Activated CD4-positive, alpha-beta T cell treated with anti-CD3 and anti-CD28 coated beads for 36 hours (primary cell): ENCODE measurements around the gene SLTM. TPM values are rescaled to one million over a fixed set of nuclear protein-coding genes. Genes with fewer than 3 reads are reported as not detected.
"Not testable (repeated sequence)": the region's sequence is repeated elsewhere in the genome, so short reads cannot be mapped to it uniquely, and the experiment has no call there.

Experiments
- ATAC-seq: fragments of 200-7000 bp; cut with Tn5 transposase; one replicate; pipeline ENCODE4 v1.10.0; 2021; ENCODE audit warnings: mild to moderate bottlenecking, moderate library complexity
- CTCF ChIA-PET: fragments of 350-600 bp; sonication (Branson Sonifier 250); formaldehyde crosslinking; loops from one replicate; lab custom pipeline; 2021; ENCODE audit warnings: antibody characterized with exemption; lab: Charles Lee
- POLR2A ChIA-PET: fragments of 350-600 bp; sonication (Branson Sonifier 250); formaldehyde crosslinking; loops from one replicate; lab custom pipeline; 2021; ENCODE audit warnings: antibody characterized with exemption, inconsistent platforms; lab: Charles Lee
- DNase-seq: peaks from one replicate; pipeline ENCODE4 v3.0.0-alpha.2; 2020
- H3K27ac Mint-ChIP-seq: one replicate; pipeline ENCODE4 v1.8.0; 2021; ENCODE audit warnings: mixed read lengths
- H3K27me3 Mint-ChIP-seq: one replicate; pipeline ENCODE4 v1.8.0; 2021; ENCODE audit warnings: mixed read lengths
- H3K36me3 Mint-ChIP-seq: one replicate; pipeline ENCODE4 v1.8.0; 2021; ENCODE audit warnings: low read depth, mixed read lengths
- H3K4me1 Mint-ChIP-seq: one replicate; pipeline ENCODE4 v1.8.0; 2021; ENCODE audit warnings: mixed read lengths
- H3K4me3 Mint-ChIP-seq: one replicate; pipeline ENCODE4 v1.8.0; 2021; ENCODE audit warnings: mild to moderate bottlenecking, moderate library complexity, mixed read lengths
- H3K9me3 Mint-ChIP-seq: one replicate; pipeline ENCODE4 v1.8.0; 2021; ENCODE audit warnings: low read depth, mixed read lengths
- intact Hi-C, 2 experiments: fragments of 100-400 bp; cut with DNase I in 1 of 2; cut with micrococcal nuclease in 1 of 2; formaldehyde crosslinking; loops; one replicate each; pipeline versions ENCODE4 v1.14.2 to v1.15.1; 2022 to 2024; cut with DNase I, micrococcal nuclease
- total RNA-seq, 2 experiments: library from RNA; stranded (reverse); gene quantifications; one replicate each; pipeline ENCODE4 v1.2.3, GENCODE V29; 2021

The SLTM gene
- total RNA-seq, 2 experiments from 2014 or later = 85.6 to 85.9 TPM

GRCh38 chr15:58929891-58930416 lies 3.5 kb downstream of the SLTM start:
- ATAC-seq (no peak), DNase-seq (no peak)
- intact Hi-C loops = loop anchor here (5.0 to 10.0 kb wide), 2 partner anchors 725 to 1223 kb away; partner anchors contain the start of genes GTF2A2 (in 1 of the 2) and POLR2M (in 1 of the 2)
- Mint-ChIP-seq H3K27ac (no peak overlapping the region), H3K9me3 (no peaks in the 10 kb centered on the region), H3K27me3 (no peaks in the 10 kb centered on the region), H3K4me3 (no peak overlapping the region), H3K36me3 (peaks cover 32% of the 10 kb centered on the region), H3K4me1 (peaks cover 30% of the 10 kb centered on the region)
- ChIA-PET CTCF (interaction anchor here (0.6 to 1.1 kb wide), 2 partner anchors 28 to 600 kb away, joined by 3 read pairs; no protein-coding TSS in a partner anchor), POLR2A (interaction anchor here (0.6 kb wide), 3 partner anchors 22 to 1401 kb away, joined by 3 to 9 read pairs (median 3); no protein-coding TSS in a partner anchor)

GRCh38 chr15:58926823-58927222 lies 6.7 kb downstream of the SLTM start:
- no peak for ATAC-seq
- intact Hi-C loops = no loop called here
- H3K36me3 Mint-ChIP-seq = peaks cover 29% of the 10 kb centered on the region
- CTCF ChIA-PET = interaction anchor here (1.1 kb wide), 1 partner anchor 10 kb away, joined by 3 read pairs; no protein-coding TSS in a partner anchor
- H3K4me3 Mint-ChIP-seq = no peak overlapping the region
- peaks cover 32% of the 10 kb centered on the region for H3K4me1 Mint-ChIP-seq
- DNase-seq = no peak
- POLR2A ChIA-PET = no interaction called here
- no peaks in the 10 kb centered on the region for H3K27me3 Mint-ChIP-seq
- H3K27ac Mint-ChIP-seq = no peak overlapping the region
- H3K9me3 Mint-ChIP-seq = no peaks in the 10 kb centered on the region

- intact Hi-C loops = no loop called here
- H3K27me3 Mint-ChIP-seq = no peaks in the 10 kb centered on the region
- H3K36me3 Mint-ChIP-seq = peaks cover 30% of the 10 kb centered on the region
- no peak overlapping the region for H3K27ac Mint-ChIP-seq
- peaks cover 29% of the 10 kb centered on the region for H3K4me1 Mint-ChIP-seq
- ChIA-PET POLR2A (interaction anchor here (0.6 kb wide), 1 partner anchor 30 kb away, joined by 5 read pairs; no protein-coding TSS in a partner anchor), CTCF (interaction anchor here (0.6 kb wide), 1 partner anchor 117 kb away, joined by 3 read pairs; no protein-coding TSS in a partner anchor)
- no peak for ATAC-seq
- DNase-seq = no peak
- H3K4me3 Mint-ChIP-seq = no peak overlapping the region
- no peaks in the 10 kb centered on the region for H3K9me3 Mint-ChIP-seq
Measured at GRCh38 chr15:58924327-58924726, 9.2 kb downstream of the SLTM start.

GRCh38 chr15:58923696-58924300 lies 9.7 kb downstream of the SLTM start:
- intact Hi-C loops = no loop called here
- Mint-ChIP-seq H3K9me3 (no peaks in the 10 kb centered on the region), H3K36me3 (peaks cover 26% of the 10 kb centered on the region), H3K4me3 (no peak overlapping the region), H3K27ac (no peak overlapping the region), H3K27me3 (no peaks in the 10 kb centered on the region), H3K4me1 (peaks cover 29% of the 10 kb centered on the region)
- ATAC-seq = no peak
- no peak for DNase-seq
- POLR2A ChIA-PET = no interaction called here
- CTCF ChIA-PET = interaction anchor here (0.6 to 1.3 kb wide), 2 partner anchors 118 to 605 kb away, joined by 3 read pairs; no protein-coding TSS in a partner anchor

GRCh38 chr15:58923284-58923683 lies 10.2 kb downstream of the SLTM start:
- Mint-ChIP-seq H3K9me3 (no peaks in the 10 kb centered on the region), H3K4me3 (no peak overlapping the region), H3K36me3 (peaks cover 27% of the 10 kb centered on the region), H3K4me1 (peaks cover 29% of the 10 kb centered on the region), H3K27me3 (no peaks in the 10 kb centered on the region), H3K27ac (no peak overlapping the region)
- POLR2A ChIA-PET = no interaction called here
- DNase-seq = no peak
- CTCF ChIA-PET = interaction anchor here (0.6 to 1.3 kb wide), 2 partner anchors 23 to 605 kb away, joined by 3 read pairs; no protein-coding TSS in a partner anchor
- ATAC-seq = no peak
- intact Hi-C loops = no loop called here

- peaks cover 21% of the 10 kb centered on the region for H3K36me3 Mint-ChIP-seq
- DNase-seq (no peak), ATAC-seq (no peak)
- H3K4me1 Mint-ChIP-seq = peaks cover 26% of the 10 kb centered on the region
- H3K4me3 Mint-ChIP-seq = no peak overlapping the region
- no peaks in the 10 kb centered on the region for H3K27me3 Mint-ChIP-seq
- POLR2A ChIA-PET = no interaction called here
- intact Hi-C loops = no loop called here
- no peaks in the 10 kb centered on the region for H3K9me3 Mint-ChIP-seq
- no peak overlapping the region for H3K27ac Mint-ChIP-seq
- CTCF ChIA-PET = interaction anchor here (0.6 to 3.4 kb wide), 4 partner anchors 10 to 150 kb away, joined by 3 to 14 read pairs (median 4); partner anchors contain the start of gene MINDY2
Measured at GRCh38 chr15:58921267-58921790, 12.2 kb downstream of the SLTM start.

GRCh38 chr15:58920447-58920846 lies 13.0 kb downstream of the SLTM start:
- Mint-ChIP-seq H3K36me3 (peaks cover 20% of the 10 kb centered on the region), H3K4me1 (peaks cover 22% of the 10 kb centered on the region)
- CTCF ChIA-PET = interaction anchor here (3.4 kb wide), 1 partner anchor 11 kb away, joined by 14 read pairs; no protein-coding TSS in a partner anchor
- ATAC-seq, POLR2A ChIA-PET, H3K27me3 Mint-ChIP-seq, H3K4me3 Mint-ChIP-seq, H3K27ac Mint-ChIP-seq, H3K9me3 Mint-ChIP-seq, DNase-seq, intact Hi-C loops: not testable (repeated sequence)

GRCh38 chr15:58919232-58919631 lies 14.2 kb downstream of the SLTM start:
- DNase-seq (no peak), ATAC-seq (no peak)
- CTCF ChIA-PET = no interaction called here
- Mint-ChIP-seq H3K4me1 (peaks cover 21% of the 10 kb centered on the region), H3K27me3 (no peaks in the 10 kb centered on the region), H3K9me3 (no peaks in the 10 kb centered on the region), H3K27ac (no peak overlapping the region), H3K36me3 (peaks cover 28% of the 10 kb centered on the region), H3K4me3 (no peak overlapping the region)
- intact Hi-C loops = no loop called here
- POLR2A ChIA-PET = interaction anchor here (0.8 kb wide), 1 partner anchor 9 kb away, joined by 3 read pairs; no protein-coding TSS in a partner anchor

GRCh38 chr15:58918239-58918638 lies 15.2 kb downstream of the SLTM start:
- H3K27ac Mint-ChIP-seq = no peak overlapping the region
- H3K36me3 Mint-ChIP-seq = peaks cover 33% of the 10 kb centered on the region
- intact Hi-C loops = no loop called here
- no peaks in the 10 kb centered on the region for H3K27me3 Mint-ChIP-seq
- ChIA-PET CTCF (no interaction called here), POLR2A (interaction anchor here (0.6 to 1.0 kb wide), 2 partner anchors 73 to 168 kb away, joined by 3 read pairs; no protein-coding TSS in a partner anchor)
- ATAC-seq (no peak), DNase-seq (no peak)
- H3K4me3 Mint-ChIP-seq = no peak overlapping the region
- H3K4me1 Mint-ChIP-seq = peaks cover 17% of the 10 kb centered on the region
- no peaks in the 10 kb centered on the region for H3K9me3 Mint-ChIP-seq

- ATAC-seq, H3K4me3 Mint-ChIP-seq, H3K27ac Mint-ChIP-seq, H3K9me3 Mint-ChIP-seq, intact Hi-C loops, DNase-seq, H3K27me3 Mint-ChIP-seq: not testable (repeated sequence)
- ChIA-PET POLR2A (interaction anchor here (0.6 to 1.0 kb wide), 2 partner anchors 73 to 168 kb away, joined by 3 read pairs; no protein-coding TSS in a partner anchor), CTCF (interaction anchor here (1.0 to 1.1 kb wide), 2 partner anchors 10 to 39 kb away, joined by 3 read pairs; no protein-coding TSS in a partner anchor)
- Mint-ChIP-seq H3K4me1 (peaks cover 16% of the 10 kb centered on the region), H3K36me3 (peaks cover 33% of the 10 kb centered on the region)
Measured at GRCh38 chr15:58917613-58918129, 15.8 kb downstream of the SLTM start.

- ATAC-seq (no peak), DNase-seq (no peak)
- ChIA-PET CTCF (interaction anchor here (0.6 to 1.1 kb wide), 4 partner anchors 10 to 122 kb away, joined by 3 read pairs; no protein-coding TSS in a partner anchor), POLR2A (interaction anchor here (0.6 kb wide), 1 partner anchor 216 kb away, joined by 3 read pairs; no protein-coding TSS in a partner anchor)
- no peaks in the 10 kb centered on the region for H3K9me3 Mint-ChIP-seq
- intact Hi-C loops = no loop called here
- H3K27ac Mint-ChIP-seq = no peak overlapping the region
- H3K36me3 Mint-ChIP-seq = peaks cover 35% of the 10 kb centered on the region
- H3K4me3 Mint-ChIP-seq = no peak overlapping the region
- H3K4me1 Mint-ChIP-seq = peaks cover 16% of the 10 kb centered on the region
- no peaks in the 10 kb centered on the region for H3K27me3 Mint-ChIP-seq
Measured at GRCh38 chr15:58916962-58917361, 16.5 kb downstream of the SLTM start.
